Astrocyte (in vitro differentiated cells and primary cell): ENCODE results near the gene SBF2. TPM values are rescaled to one million over a fixed set of nuclear protein-coding genes. Genes with fewer than 3 reads are reported as not detected.
A peak's percentile ranks its signal among the peaks of the same experiment; 100 is the strongest.

ENCODE experiments used
- DNase-seq: peaks from one replicate; pipeline ENCODE4 v3.0.0-alpha.2; 2010; ENCODE audit warnings: low read depth
- FAIRE-seq: peaks from 2 replicates; lab custom pipeline; 2011; peaks lifted over from hg19 to GRCh38; lab: Jason Lieb, UNC
- H2AFZ ChIP-seq: 2 replicates; pipeline ENCODE4 v1.6.0; 2012; ENCODE audit warnings: low read depth, low read length, inconsistent platforms
- H3K27ac ChIP-seq: 2 replicates; pipeline ENCODE4 v1.5.1; 2011; ENCODE audit warnings: low read depth, low read length, inconsistent platforms
- H3K27me3 ChIP-seq: 2 replicates; pipeline ENCODE4 v1.6.0; 2011; ENCODE audit warnings: low read length, inconsistent platforms; ENCODE audit not compliant: insufficient read depth
- H3K36me3 ChIP-seq: 2 replicates; pipeline ENCODE4 v1.5.1; 2011; ENCODE audit warnings: low read length, inconsistent platforms; ENCODE audit not compliant: insufficient read depth
- H3K4me1 ChIP-seq: 2 replicates; pipeline ENCODE4 v1.5.1; 2011; ENCODE audit warnings: low read length, inconsistent platforms; ENCODE audit not compliant: insufficient read depth
- H3K4me2 ChIP-seq: 2 replicates; pipeline ENCODE4 v1.6.0; 2012; ENCODE audit warnings: low read length, inconsistent platforms
- H3K4me3 ChIP-seq: 2 replicates; pipeline ENCODE4 v1.5.1; 2011; ENCODE audit warnings: low read depth, mild to moderate bottlenecking, low read length, inconsistent platforms; ENCODE audit not compliant: insufficient read depth
- H3K79me2 ChIP-seq: 2 replicates; pipeline ENCODE4 v1.6.0; 2012; ENCODE audit warnings: mild to moderate bottlenecking, low read length, inconsistent platforms; ENCODE audit not compliant: insufficient read depth
- H3K9ac ChIP-seq: 2 replicates; pipeline ENCODE4 v1.6.0; 2012; ENCODE audit warnings: mild to moderate bottlenecking, low read length, inconsistent platforms
- H3K9me3 ChIP-seq: 2 replicates; pipeline ENCODE4 v1.5.1; 2012; ENCODE audit warnings: low read depth, mild to moderate bottlenecking, low read length, inconsistent platforms; ENCODE audit not compliant: insufficient read depth
- H4K20me1 ChIP-seq: 2 replicates; pipeline ENCODE4 v1.6.0; 2012; ENCODE audit warnings: low read length, inconsistent platforms; ENCODE audit not compliant: insufficient read depth
- H3K27ac Mint-ChIP-seq: one replicate; pipeline ENCODE4 v1.8.0; 2021; ENCODE audit warnings: mild to moderate bottlenecking, mixed read lengths; ENCODE audit not compliant: unreplicated experiment
- H3K27me3 Mint-ChIP-seq: one replicate; pipeline ENCODE4 v1.8.0; 2021; ENCODE audit warnings: low read depth, mixed read lengths; ENCODE audit not compliant: unreplicated experiment
- H3K36me3 Mint-ChIP-seq: one replicate; pipeline ENCODE4 v1.8.0; 2021; ENCODE audit warnings: low read depth, mixed read lengths; ENCODE audit not compliant: unreplicated experiment
- H3K4me1 Mint-ChIP-seq: one replicate; pipeline ENCODE4 v1.8.0; 2021; ENCODE audit warnings: low read depth, mixed read lengths; ENCODE audit not compliant: unreplicated experiment
- H3K4me3 Mint-ChIP-seq: one replicate; pipeline ENCODE4 v1.8.0; 2021; ENCODE audit warnings: mild to moderate bottlenecking, moderate library complexity, mixed read lengths; ENCODE audit not compliant: unreplicated experiment
- H3K9me3 Mint-ChIP-seq: one replicate; pipeline ENCODE4 v1.8.0; 2021; ENCODE audit warnings: mild to moderate bottlenecking, mixed read lengths; ENCODE audit not compliant: unreplicated experiment
- CTCF ChIP-seq: IDR thresholded peaks from 2 replicates; pipeline ENCODE4 v1.5.1; 2011; ENCODE audit warnings: low read depth, mild to moderate bottlenecking, inconsistent platforms, low read length, moderate library complexity; ENCODE audit not compliant: insufficient read depth
- EZH2 ChIP-seq: IDR thresholded peaks from 2 replicates; pipeline ENCODE4 v1.6.1; 2012; ENCODE audit warnings: mild to moderate bottlenecking, low read length, inconsistent platforms; ENCODE audit not compliant: insufficient read depth
- total RNA-seq: library from RNA; stranded (reverse); gene quantifications from 2 replicates; pipeline ENCODE4 v1.2.1, GENCODE V29; 2021

SBF2 gene
- total RNA-seq, 1 donor from 2014 or later = 50.0 TPM

GRCh38 chr11:9980931-9981330, 313.1 kb downstream of the SBF2 start:
- H3K4me3 ChIP-seq = no peak overlapping the region
- H4K20me1 ChIP-seq = no peaks in the 10 kb centered on the region
- no peaks in the 10 kb centered on the region for H3K9me3 ChIP-seq
- peaks cover 26% of the 10 kb centered on the region for H3K4me1 ChIP-seq
- no peak for FAIRE-seq
- Mint-ChIP-seq H3K27me3 (no peaks in the 10 kb centered on the region), H3K36me3 (peaks cover 15% of the 10 kb centered on the region), H3K9me3 (peaks cover 3% of the 10 kb centered on the region), H3K4me1 (peaks cover 32% of the 10 kb centered on the region), H3K4me3 (no peak overlapping the region), H3K27ac (peak overlapping the region; percentile 20)
- no peak overlapping the region for H3K4me2 ChIP-seq
- TF ChIP-seq CTCF = no peak
- no peak for TF ChIP-seq EZH2
- no peak for DNase-seq
- no peak overlapping the region for H2AFZ ChIP-seq
- H3K79me2 ChIP-seq = no peaks in the 10 kb centered on the region
- H3K27ac ChIP-seq = no peak overlapping the region
- no peaks in the 10 kb centered on the region for H3K27me3 ChIP-seq
- no peak overlapping the region for H3K9ac ChIP-seq
- H3K36me3 ChIP-seq = no peaks in the 10 kb centered on the region

DNA sequence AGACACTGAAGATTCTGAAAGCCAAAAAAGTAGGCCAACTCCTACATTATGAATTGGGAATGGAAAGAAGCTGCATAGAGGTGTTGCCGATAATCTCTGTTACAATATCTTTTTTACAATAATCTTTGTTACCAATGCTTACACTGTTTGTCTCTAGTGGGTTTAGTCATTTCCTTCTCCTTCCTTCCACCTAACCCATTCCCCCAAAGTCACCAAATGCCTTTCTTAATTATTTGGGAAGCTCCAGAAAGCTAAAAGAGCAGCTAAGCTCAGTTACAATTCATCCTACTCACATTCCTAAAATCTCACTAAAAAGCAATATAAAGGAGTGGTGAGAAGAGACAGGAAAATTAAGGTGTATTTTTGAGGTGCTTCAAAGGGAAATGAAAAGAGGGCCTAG, 316.5 kb downstream of the SBF2 start:
- peaks cover 4% of the 10 kb centered on the region for H3K36me3 Mint-ChIP-seq
- peak; percentile 37 for FAIRE-seq
- H3K4me2 ChIP-seq = peak overlapping the region; percentile 41

More for the DNA sequence above, 316.5 kb downstream of the SBF2 start:
- DNase-seq = no peak
- H3K4me1 ChIP-seq = peaks cover 16% of the 10 kb centered on the region
- no peak overlapping the region for H3K4me3 ChIP-seq
- Mint-ChIP-seq H3K4me3 (no peak overlapping the region), H3K4me1 (peaks cover 33% of the 10 kb centered on the region), H3K27ac (no peak overlapping the region), H3K27me3 (no peaks in the 10 kb centered on the region), H3K9me3 (no peaks in the 10 kb centered on the region)
- H2AFZ ChIP-seq = no peak overlapping the region
- H3K79me2 ChIP-seq = no peaks in the 10 kb centered on the region
- H3K36me3 ChIP-seq = no peaks in the 10 kb centered on the region
- H3K27me3 ChIP-seq = no peaks in the 10 kb centered on the region
- no peaks in the 10 kb centered on the region for H4K20me1 ChIP-seq
- H3K9ac ChIP-seq = no peak overlapping the region
- H3K9me3 ChIP-seq = no peaks in the 10 kb centered on the region
- H3K27ac ChIP-seq = peak overlapping the region; percentile 19
- TF ChIP-seq EZH2 (no peak), CTCF (no peak)
